ENCODE results near the gene HSD17B2.

The HSD17B2 gene

DNA sequence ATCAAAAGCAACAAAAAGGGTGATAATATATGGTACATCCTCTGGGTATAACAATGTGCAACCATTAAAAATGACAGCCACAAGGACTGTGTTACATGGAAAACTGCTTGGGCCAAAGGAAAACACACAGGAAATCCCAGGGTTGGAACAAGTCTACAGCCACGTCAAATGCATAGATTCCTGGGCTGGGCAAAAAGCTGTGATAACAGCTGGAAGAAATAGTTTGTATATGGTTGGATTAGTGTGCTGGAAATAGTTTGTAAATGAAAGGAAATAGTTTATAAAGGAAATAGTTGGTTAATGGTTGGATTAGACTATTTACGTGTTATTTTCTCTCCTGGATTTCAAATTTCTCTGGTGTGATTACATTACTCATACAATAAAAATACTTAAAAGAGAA, 2.6 kb downstream of the HSD17B2 start:
- Histone ChIP-seq H3K9me3 (ENCODE audit: insufficient read depth, low read depth, low read length) (no peaks in the 10 kb centered on the region), H2AFZ (ENCODE audit: low read length) (no peak overlapping the region), H4K20me1 (ENCODE audit: insufficient read depth, low read length, poor library complexity, severe bottlenecking) (no peaks in the 10 kb centered on the region), H3K4me2 (ENCODE audit: low read depth, low read length, poor library complexity, severe bottlenecking) (no peak overlapping the region), H3K27me3 (ENCODE audit: insufficient read depth, low read length, poor library complexity, severe bottlenecking) (no peaks in the 10 kb centered on the region), H3K4me3 (ENCODE audit: low read length, poor library complexity, severe bottlenecking) (no peak overlapping the region), H3K4me1 (ENCODE audit: insufficient read depth, low read length, poor library complexity, severe bottlenecking) (no peaks in the 10 kb centered on the region), H3K9ac (ENCODE audit: low read depth, low read length, poor library complexity, severe bottlenecking) (no peak overlapping the region), H3K79me2 (ENCODE audit: insufficient read depth, low read length) (no peaks in the 10 kb centered on the region), H3F3A (ENCODE audit: low read depth) (no peaks in the 10 kb centered on the region), H3K9me2 (replicated peaks; ENCODE audit: low read depth, low read length) (no peaks in the 10 kb centered on the region), H3K36me3 (ENCODE audit: insufficient read depth, low read length) (no peaks in the 10 kb centered on the region)
- TF ChIP-seq EZH2phosphoT487 (IDR thresholded peaks at IDR 0.05; ENCODE audit: borderline replicate concordance) (no peak), CTCF (conservative IDR thresholded peaks at IDR 0.05; ENCODE audit: low read length) (no peak)

DNA sequence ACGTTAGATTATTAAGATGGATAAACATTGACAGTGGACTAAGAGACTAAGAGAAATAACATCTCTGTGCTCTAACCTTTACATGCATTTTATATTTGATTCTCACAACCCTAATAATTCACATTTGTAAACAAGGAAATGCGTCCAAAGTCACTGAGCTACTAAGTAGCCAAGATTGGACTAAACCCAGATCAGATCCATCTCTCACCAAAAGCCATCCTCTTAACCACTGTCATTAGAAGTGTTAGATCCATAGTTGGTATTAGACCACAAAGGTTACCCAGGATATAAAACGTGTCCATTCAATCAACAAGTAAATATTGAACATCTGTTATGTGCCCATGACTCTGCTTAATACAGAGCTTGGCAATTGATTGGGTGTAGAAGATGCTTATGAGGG, 5.2 kb downstream of the HSD17B2 start:
- H3K4me1 ChIP-seq (ENCODE audit: insufficient read depth, low read length, poor library complexity, severe bottlenecking), result no peaks in the 10 kb centered on the region
- TF ChIP-seq EZH2phosphoT487 (IDR thresholded peaks at IDR 0.05; ENCODE audit: borderline replicate concordance), result no peak
- no peak for TF ChIP-seq CTCF (conservative IDR thresholded peaks at IDR 0.05; ENCODE audit: low read length)

GRCh38 chr16:82041542-82041941, 6.5 kb downstream of the HSD17B2 start:
- H3K27me3 ChIP-seq (ENCODE audit: insufficient read depth, low read length, poor library complexity, severe bottlenecking), result no peaks in the 10 kb centered on the region
- H3K9ac ChIP-seq (ENCODE audit: low read depth, low read length, poor library complexity, severe bottlenecking), result no peak overlapping the region
- H4K20me1 ChIP-seq (ENCODE audit: insufficient read depth, low read length, poor library complexity, severe bottlenecking), result no peaks in the 10 kb centered on the region
- no peaks in the 10 kb centered on the region for H3K9me2 ChIP-seq (replicated peaks; ENCODE audit: low read depth, low read length)
- H3F3A ChIP-seq (ENCODE audit: low read depth), result no peaks in the 10 kb centered on the region
- no peaks in the 10 kb centered on the region for H3K4me1 ChIP-seq (ENCODE audit: insufficient read depth, low read length, poor library complexity, severe bottlenecking)
- no peaks in the 10 kb centered on the region for H3K79me2 ChIP-seq (ENCODE audit: insufficient read depth, low read length)
- H3K9me3 ChIP-seq (ENCODE audit: insufficient read depth, low read depth, low read length), result no peaks in the 10 kb centered on the region
- no peak overlapping the region for H3K4me2 ChIP-seq (ENCODE audit: low read depth, low read length, poor library complexity, severe bottlenecking)
- H2AFZ ChIP-seq (ENCODE audit: low read length), result no peak overlapping the region
- no peaks in the 10 kb centered on the region for H3K36me3 ChIP-seq (ENCODE audit: insufficient read depth, low read length)
- no peak for TF ChIP-seq EZH2phosphoT487 (IDR thresholded peaks at IDR 0.05; ENCODE audit: borderline replicate concordance)
- no peak for TF ChIP-seq CTCF (conservative IDR thresholded peaks at IDR 0.05; ENCODE audit: low read length)
- no peak overlapping the region for H3K4me3 ChIP-seq (ENCODE audit: low read length, poor library complexity, severe bottlenecking)

More for the DNA sequence above, 5.2 kb downstream of the HSD17B2 start:
- Histone ChIP-seq H3K4me3 (ENCODE audit: low read length, poor library complexity, severe bottlenecking) (no peak overlapping the region), H3K27me3 (ENCODE audit: insufficient read depth, low read length, poor library complexity, severe bottlenecking) (no peaks in the 10 kb centered on the region), H3K79me2 (ENCODE audit: insufficient read depth, low read length) (no peaks in the 10 kb centered on the region), H3K9ac (ENCODE audit: low read depth, low read length, poor library complexity, severe bottlenecking) (no peak overlapping the region), H3K4me2 (ENCODE audit: low read depth, low read length, poor library complexity, severe bottlenecking) (no peak overlapping the region), H2AFZ (ENCODE audit: low read length) (no peak overlapping the region), H3K9me3 (ENCODE audit: insufficient read depth, low read depth, low read length) (no peaks in the 10 kb centered on the region), H3K36me3 (ENCODE audit: insufficient read depth, low read length) (no peaks in the 10 kb centered on the region), H4K20me1 (ENCODE audit: insufficient read depth, low read length, poor library complexity, severe bottlenecking) (no peaks in the 10 kb centered on the region), H3F3A (ENCODE audit: low read depth) (no peaks in the 10 kb centered on the region), H3K9me2 (replicated peaks; ENCODE audit: low read depth, low read length) (no peaks in the 10 kb centered on the region)

Measured in Loucy (cell line).